IPS-NIHi7 (cell line): Measurements from ENCODE around the gene FBN2.
"Not testable (repeated sequence)": the region's sequence is repeated elsewhere in the genome, so short reads cannot be mapped to it uniquely, and the experiment has no call there.

Experiments
- DNase-seq: peaks from one replicate; pipeline ENCODE4 v3.0.0; 2012; ENCODE audit warnings: mixed read lengths; ENCODE audit errors: extremely low spot score

Gene FBN2

DNA sequence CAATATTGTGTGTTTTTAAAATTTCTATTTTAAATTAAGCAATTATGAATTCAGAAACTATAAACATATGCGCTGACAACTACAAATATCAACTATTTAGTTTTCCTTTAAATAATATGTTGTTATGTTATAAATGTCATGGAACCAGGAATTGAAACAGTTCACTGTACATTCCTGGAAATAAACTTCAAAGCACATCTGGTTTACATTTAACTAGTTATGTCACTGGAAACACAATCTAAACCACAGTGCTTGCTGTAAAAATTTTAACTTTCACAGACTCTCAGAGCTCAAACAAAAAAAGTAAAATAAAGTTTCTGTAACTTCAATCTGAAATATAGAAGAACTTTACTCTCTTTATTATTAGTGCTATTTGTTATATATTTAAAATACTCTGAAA is 179.2 kb downstream of the FBN2 start:
- DNase-seq: no peak

DNA sequence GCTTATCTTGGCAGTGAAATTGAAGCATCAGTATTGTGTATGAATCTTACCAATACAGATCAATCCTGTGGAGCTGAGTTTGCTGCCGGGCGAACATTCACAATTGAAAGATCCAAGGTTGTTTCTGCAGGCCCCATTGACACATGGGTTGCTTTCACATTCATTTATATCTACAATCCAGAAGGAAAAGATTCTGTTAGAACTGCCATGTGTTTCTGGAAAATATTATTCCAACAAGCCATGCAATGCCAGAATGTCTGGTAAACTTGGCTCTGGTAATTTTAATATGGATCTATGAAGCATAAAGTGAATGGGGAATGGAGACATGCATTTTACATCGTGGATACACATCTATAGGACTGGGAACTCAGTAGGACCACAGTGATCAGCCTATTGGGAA is 180.8 kb downstream of the FBN2 start:
- no peak for DNase-seq

DNA sequence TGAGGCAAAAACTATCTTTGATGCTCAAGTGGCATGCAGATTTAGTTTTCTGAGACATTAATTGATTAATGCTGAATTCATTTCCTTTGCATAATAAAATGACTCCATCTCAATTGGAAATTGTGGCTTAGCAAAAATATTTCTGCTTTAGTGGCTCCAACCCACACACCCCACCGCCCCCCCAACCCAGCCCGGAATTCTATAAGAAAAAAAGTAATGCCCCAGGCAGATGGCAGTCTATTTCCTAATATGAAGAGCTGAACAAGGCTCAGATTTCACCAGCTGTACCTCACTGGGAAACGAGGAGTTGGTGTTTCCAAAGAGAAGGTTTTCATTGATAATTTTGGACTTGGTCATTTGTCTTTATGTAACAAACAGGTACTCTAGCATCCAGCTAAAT is 182.1 kb downstream of the FBN2 start:
- no peak for DNase-seq

DNA sequence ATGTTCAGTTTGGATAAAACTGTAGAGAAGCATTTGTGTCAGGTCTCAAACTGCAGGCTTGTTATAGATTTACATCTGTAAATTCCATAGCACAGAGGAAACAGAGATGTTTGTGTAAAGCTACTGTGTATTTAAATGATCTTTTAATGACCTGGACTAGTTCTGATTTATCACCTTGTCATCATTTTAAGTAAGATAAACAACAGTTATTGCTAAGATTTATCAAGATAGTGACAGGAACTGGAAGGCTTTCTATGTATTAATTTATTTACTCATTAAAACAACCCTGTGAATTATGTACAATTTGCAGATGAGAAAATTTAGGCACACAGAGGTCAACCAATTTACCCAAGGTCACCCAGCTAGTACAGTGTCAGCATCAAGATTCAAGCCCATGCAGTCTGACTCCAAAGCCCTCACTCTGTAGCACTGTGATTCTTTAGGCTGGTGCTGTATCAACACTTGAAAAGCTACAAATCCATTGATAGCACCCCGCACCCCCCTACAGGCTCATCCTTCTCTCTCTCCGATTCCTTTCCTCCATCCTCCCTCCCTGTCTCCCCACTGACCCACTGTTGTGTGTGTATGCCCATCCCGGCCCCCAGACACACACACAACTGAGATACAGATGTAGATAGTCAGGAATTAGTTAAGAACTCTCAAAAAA is 184.5 kb downstream of the FBN2 start:
- DNase-seq: no peak

DNA sequence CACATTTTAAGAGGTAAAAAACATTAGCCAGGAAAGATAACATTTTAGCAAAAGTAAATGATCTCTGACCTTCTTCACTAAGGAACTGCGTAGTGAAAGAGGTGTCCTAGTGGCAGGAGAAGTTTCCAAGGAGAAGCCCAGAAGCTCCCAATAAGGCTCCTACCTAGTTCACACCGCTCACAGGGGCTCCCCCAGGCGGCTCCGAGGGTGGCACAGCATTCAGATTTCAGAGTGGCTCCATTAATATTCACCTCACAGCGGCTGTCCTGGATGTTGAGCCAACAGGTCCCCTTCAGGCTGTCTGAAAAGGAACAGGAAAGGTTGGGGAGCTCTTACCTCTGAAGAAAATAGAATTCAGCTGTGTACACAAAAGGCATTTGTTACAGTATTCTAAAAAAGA is 187.3 kb downstream of the FBN2 start:
- no peak for DNase-seq

DNA sequence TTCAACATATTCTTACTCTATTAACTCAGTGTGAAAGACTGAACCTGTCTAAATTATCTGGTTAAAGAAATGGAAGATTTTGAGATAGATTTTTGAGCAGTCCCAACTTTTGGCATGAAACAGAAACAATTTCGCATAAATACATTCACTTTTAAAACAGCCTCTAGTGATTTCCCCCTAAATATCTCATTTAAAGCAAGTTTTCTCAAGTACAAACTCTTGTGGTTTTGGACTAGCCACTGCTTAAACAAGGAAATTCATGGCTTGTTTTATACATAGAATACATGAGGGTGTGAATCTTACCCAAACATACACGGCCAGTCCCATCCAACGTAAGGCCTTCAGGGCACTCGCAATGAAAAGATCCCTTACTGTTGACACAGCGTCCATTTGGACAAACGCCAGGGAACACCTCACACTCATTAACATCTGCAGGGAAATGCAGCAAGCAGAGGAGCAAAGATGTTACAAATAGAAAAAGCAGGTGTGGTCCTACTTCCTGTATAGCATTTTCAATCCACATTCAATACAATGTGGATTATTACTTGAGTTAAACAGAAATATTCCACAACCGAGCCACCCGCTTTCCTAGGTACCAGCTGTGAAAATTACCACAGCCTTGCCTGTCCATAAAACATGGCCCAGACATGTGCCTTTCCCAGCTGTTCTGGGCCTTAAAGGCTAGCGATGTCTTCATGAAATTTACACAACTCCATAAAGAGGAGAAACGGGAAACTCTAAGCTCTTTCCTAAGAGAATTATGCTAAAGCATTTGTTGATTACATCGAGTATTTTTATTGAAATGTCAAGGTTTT is 188.8 kb downstream of the FBN2 start:
- no peak for DNase-seq

DNA sequence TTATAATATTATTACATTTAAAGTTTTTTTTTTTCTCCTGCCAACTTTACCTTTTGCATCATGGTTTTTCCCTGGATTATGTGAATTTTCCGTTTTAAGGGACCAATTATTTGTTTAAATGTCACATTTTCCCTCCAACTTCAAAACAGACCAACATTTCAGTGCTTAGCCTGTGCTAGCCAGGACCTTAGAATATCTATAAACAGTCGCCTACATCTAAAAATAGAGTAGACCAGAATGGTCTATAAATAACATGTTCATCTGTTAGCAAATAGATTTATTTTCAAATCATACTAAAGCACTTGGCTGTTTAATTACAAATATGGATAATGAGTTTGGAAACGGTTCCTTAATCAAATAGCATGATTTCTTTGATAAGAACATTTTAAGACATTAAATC is 192.0 kb downstream of the FBN2 start:
- no peak for DNase-seq

DNA sequence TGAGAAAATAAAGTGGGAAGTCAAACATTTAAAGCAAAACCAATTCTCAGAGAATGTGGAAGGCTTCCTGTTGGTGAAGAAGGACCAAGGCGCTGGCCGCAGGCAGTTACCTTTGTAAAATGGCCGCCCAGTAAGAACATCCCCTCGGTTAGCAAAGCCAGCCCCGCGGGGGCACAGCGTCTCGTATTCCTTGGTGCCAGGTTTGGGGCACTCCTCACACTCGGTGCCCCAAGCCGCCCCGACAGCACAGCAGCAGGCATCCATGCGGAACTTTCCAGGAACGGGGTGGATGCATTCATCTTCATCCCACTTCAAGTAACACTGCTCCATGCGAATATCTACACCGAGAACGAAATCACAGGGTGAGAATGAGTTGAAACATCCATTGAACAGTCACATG is 192.8 kb downstream of the FBN2 start:
- no peak for DNase-seq

DNA sequence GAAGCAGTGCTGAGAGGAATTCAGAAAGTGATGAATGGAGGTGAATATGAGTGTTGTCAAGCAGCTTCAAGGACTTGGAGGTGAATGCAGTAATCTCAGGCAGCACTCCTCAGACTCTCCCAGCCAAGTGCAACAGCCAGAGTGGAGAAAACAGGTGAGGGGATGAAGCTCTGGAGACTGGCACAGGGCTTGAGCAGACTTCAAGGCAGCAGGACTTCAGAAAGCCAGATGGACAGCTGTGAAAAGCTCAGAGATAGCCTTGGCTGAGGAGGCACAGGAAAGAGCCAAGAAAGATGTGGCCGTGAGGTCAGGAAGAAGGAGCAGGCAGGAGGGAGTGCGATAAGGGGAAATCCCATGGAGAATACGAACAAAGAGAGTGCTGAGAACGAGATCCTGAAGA is 194.9 kb downstream of the FBN2 start:
- DNase-seq: no peak

DNA sequence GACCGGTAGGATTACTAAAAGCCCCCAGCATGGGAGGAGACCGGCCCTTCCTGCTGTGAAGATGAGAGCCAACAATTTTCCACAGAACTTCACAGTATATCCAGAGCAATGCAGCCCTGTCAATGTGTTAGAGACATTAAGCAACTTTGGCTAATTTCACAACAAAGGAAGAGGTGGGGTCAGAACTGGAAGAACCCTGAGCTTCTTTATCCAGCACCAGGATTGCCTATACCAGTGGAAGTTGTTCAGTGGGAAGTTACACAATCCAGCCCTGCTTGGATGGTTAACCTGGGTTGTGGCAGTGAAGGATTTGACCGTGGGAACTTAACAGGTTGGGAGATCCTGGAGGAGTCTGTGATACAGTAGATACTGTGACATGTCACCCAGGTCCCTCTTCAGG is 197.0 kb downstream of the FBN2 start:
- DNase-seq: no peak

DNA sequence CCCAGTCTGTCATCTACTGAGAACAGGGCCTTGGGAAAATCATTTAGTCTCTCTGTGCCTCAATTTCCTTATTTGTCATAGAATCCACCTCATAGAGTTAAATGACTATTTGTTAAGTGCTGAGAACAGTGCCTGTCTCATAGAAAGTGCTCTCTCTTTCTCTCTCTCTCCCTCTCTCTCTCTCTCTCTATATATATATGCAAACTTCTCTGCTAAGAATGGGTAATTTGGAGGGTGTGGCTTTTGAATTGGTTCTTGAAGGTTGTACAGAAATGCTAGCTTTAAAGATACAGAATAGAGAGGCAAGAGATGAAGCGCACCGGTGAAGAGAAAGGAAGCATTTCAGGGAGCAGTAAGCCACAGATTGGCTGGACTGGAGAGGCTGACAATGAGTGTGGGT is 197.4 kb downstream of the FBN2 start:
- DNase-seq: no peak

DNA sequence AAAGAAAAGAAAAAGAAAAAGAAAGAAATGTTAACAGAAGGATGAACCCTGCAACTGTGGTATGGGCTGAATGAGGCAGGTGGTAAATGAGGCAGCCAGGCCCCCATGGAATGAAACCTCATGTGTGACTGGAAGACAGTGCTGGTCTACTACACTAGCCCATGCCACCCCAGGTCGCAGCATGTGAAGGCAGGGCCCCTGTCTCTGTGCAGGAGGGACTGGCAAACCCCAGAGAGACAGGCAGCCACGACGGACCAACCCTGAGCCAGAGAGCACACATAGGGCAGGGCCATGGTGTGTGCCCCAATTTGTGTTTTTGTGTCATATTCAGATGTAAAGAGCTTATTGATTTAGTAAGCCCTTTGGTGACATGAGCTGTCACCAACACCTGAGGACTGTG is 198.5 kb downstream of the FBN2 start:
- DNase-seq: no peak

DNA sequence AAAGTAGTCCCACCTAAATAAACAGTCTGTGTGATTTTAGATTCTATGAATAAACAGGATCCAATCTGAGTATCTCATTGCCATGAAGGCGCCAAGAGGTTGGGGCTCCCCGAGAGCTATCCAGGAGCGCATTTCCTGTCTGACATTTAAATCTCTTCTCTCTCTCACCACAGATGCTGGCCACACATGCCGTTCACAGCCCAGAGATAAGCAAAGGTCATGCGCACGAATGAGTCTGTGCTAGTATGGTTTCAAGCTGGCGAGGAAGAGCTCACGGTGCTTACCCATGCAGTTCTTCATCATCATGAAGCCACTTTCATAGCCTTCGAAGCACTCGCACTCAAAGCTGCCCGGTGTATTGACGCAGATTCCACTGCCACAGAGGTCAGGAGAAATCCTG is 199.4 kb downstream of the FBN2 start:
- DNase-seq: no peak

DNA sequence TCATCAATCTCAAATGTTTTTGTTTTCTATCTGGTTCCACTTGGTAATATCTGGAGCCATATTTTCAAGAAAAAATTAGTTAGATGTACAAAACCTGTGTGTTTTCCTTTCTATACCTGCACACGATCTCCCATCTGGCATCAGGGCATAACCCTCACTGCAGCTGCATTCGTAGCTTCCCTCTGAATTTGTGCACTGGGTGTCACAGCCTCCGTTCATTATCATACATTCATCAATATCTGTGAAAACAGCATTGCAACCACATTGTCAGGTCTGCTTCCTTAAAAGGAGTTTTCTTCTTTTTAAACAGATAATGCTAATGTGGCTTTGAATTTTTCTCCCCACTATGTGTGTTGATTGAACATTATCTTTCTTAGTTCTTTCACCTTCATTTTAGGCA is 202.7 kb downstream of the FBN2 start:
- DNase-seq: no peak

DNA sequence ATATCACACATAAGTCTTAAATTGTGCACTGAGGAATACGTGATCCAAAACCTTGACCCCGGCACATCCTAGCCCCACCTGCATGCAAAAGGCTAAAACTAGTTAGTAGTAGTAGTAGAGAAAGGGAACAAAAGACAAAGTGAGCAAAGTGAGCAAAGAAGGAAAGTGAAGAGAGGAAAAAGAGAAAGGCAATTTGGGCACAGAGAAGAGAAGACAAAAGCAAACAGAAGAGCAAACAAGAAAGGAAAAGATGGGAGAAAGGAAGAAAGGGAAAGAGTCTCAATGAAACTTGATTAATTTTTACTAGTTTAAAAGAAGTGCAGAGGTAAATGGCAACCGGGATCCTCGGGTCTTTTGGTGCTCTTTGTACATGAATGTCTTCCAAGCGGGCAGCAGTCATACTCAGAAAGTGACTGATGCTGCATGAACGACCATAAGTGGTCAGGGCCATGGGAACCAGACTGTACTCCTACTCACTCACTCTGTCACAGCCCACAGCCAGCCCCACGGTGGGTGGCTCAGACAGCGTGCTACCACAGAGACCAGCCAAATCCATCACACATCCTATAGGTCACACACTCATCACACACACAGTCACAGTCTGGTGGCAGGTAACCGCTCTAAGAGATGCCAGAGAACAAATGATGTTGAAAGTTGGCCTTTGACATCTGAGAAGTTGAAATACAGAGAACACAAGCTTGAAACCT is 203.9 kb downstream of the FBN2 start:
- no peak for DNase-seq

DNA sequence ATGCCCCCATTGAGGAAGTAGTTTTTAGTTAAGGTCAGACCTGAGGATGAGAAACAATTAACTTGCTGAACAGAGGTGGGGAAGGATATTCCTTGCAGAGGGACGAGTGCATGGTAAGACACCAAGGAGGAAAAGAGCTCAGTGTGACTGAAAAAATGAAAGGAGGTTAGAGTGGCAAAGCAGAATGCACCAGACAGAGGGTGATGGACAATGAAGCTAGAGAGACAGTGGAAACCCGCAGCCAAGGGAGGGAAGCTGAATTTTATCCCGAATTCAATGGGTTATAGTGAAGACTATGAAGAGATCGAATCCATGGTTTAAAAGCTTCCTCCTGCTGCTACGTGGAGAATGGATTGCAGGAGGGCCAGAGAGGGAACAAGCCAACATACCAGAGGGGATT is 206.8 kb downstream of the FBN2 start:
- DNase-seq: no peak

DNA sequence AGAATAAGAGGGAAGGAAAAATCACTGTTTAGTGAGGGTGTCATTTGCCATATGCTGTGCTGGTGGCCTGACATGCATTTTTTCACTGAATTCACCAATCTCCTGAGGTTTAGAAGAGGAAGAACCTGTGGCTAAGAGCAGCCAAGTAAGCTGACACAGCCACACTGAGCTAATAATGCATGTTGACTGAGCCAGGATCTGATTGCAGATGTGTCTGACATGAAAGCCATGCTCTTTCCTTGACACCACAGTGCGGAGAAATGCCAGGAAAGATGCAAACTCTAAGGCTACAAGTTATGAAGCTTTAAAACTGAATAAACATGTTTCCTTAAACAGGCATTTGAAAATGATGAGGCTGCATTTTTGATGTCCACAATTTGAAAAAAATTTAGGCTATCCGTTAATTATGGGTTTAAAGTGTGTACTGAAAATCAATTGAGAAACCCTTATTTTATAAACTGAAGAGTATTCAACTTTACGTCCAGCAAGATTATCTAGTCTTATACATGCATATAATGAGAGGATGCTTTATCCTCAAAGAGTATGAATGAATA is 208.6 kb downstream of the FBN2 start:
- no peak for DNase-seq

DNA sequence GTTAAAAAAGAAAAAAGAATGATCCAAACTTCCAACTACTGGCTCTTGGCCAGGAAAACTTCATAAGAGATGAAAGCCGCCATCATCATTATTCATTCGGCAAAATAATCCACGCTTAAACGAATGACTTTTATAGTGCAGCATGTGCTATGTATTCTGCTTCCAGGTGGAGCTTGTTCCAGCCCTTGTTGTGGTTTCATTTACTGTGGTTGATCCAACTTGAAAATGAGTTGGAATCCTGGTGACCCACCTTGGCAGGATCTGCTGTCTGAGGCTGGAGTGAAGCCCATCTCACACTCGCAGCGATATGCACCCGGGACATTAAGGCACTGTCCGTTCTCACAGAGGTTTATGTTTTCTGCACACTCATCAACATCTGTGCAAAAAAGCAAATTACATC is 209.6 kb downstream of the FBN2 start:
- no peak for DNase-seq

DNA sequence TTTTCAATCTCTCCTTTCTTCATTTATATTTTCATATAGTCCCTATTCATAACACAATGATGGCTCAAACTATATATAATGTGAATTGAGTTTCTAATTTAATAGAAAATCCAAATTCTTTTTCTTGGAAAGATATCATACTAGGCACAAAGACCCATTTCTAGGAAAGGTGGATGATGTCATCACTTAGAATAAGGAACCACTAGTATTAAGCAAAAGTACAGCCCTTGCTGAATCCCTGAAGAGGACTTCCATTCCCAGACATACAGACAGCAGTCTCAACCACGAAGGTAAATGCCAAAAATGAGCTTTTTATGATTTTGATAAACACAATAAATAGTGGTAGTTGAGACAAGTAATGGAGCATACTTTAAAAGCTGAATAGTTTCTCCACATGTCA is 210.0 kb downstream of the FBN2 start:
- no peak for DNase-seq

DNA sequence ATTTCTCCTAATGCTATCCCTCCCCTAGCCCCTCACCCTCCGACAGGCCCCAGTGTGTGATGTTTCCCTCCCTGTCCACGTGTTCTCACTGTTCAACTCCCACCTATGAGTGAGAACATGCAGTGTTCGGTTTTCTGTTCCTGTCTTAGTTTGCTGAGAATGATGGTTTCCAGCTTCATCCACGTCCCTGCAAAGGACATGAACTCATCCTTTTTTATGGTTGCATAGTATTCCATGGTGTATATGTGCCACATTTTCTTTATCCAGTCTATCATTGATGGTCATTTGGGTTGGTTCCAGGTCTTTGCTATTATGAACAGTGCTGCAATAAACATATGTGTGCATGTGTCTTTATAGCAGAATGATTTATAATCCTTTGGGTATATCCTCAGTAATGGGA is 216.6 kb downstream of the FBN2 start:
- not testable (repeated sequence) for DNase-seq

DNA sequence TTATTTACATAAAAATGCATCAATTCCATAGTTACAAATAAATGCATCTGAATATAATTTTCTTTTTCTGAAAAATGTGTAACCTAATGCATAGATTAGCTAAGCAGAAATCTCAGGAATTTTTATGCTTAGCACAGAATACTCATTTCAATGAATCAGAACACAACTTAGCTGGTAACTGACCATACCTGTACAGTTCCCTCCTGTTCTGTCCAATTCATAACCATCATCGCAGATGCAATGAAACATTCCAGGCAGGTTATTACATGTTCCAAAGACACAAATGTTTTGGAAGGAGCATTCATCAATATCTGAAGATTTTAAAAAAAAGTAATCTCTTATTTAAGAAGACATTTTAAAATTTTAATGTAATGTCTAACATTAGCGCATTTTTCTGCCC is 219.4 kb downstream of the FBN2 start:
- no peak for DNase-seq

DNA sequence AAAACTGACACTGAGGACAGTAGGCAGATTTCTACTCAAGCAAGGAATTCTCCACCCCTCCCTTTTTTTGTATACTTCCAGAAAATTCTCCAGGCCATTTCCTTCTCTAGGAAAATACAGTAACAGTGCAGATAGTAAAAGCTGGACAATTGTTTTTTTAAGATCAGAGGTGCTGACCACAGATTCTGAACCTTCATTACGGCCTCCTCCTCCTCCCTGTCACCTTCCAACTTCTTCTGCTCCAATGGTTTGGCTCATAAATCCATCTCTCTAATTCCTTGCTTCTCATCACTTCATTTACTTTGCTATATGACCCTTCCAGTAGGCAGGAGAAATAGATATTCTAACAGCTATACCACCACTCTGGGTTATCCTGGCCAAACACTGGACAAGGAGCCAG is 220.6 kb downstream of the FBN2 start:
- DNase-seq: no peak

DNA sequence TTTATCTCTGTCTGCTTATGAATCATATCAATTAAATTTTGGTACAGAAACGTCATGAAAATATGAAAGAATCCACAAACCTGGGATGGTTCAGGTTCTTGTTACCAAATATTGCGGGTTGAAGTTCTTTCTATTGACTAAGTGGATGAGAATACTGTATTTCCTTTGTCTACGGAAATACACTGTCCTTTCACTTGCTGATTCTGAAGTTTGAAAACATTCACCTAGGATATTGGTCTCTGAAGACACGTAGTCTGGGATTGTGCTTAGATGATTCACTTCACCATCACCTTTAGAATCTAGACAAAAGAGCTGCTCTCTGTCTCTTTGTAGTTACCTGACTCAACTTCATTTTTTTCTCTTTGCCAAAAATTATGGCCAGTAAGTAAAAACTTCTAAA is 222.4 kb downstream of the FBN2 start:
- no peak for DNase-seq
